Measurements from ENCODE around the gene RTL1. TPM values are rescaled to one million over a fixed set of nuclear protein-coding genes. Genes with fewer than 3 reads are reported as not detected.

RTL1 gene
- not detected for total RNA-seq

DNA sequence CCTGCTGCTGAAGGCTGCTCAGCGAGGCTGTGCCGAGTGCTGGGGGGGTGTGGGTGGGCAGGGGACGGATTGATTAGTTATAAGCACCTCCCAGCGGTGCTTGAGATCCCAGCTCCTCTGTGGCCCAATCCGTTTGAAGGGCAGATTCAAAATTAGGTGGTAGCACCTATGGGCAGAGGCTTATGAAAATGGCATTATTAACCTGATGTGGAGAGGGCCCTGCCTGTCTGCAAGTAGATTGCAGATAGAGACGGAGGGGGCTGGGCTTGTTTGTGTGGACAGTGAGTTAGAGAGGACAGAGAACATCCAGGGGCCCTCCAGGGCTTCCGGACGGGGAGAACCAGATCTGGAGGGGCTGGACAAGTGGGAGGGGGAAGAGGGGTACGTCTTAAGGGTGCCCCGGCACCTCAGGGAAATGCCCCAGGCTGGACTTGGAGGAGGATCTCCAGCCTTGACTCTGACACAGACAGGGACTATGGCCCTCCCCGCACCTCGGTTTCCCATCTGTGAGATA, at the start of gene RTL1:
TSS of gene RTL1 (minus strand) at position 51 of the 514 bp plus-strand sequence. CDS start 18,934 bp downstream, outside the sequence.
- ChIA-PET CTCF (no interaction called here), POLR2A (no interaction called here)
- Mint-ChIP-seq H3K4me1 (ENCODE audit: low read depth) (no peaks in the 10 kb centered on the region), H3K27me3 (peaks cover 47% of the 10 kb centered on the region), H3K36me3 (no peaks in the 10 kb centered on the region), H3K27ac (no peak within 1 kb of the TSS), H3K9me3 (no peaks in the 10 kb centered on the region), H3K4me3 (no peak within 1 kb of the TSS)
- no peak for DNase-seq
- intact Hi-C loops (cut with micrococcal nuclease), result no loop called here

DNA sequence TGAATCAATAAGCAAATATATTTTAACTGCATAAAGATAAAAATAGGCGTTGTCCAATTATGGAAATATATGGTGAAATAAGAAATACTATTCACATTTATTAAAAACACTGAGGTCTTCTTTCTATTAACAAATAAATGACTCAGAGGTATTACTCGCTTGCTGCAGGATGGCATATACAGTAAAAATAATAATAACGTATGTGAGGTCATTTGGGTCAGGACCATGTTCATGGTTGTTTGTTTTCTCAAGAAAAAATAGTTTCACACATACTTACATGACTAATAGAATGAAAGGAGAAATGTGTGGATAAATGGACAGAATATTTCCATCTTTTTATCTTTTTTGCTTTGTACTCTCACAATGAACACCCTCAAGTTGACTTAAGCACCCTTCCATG, 46.5 kb upstream of the RTL1 start:
- Mint-ChIP-seq H3K9me3 (no peaks in the 10 kb centered on the region), H3K27ac (no peak overlapping the region), H3K4me1 (ENCODE audit: low read depth) (no peaks in the 10 kb centered on the region), H3K4me3 (no peak overlapping the region), H3K36me3 (no peaks in the 10 kb centered on the region), H3K27me3 (peaks cover 9% of the 10 kb centered on the region)
- ChIA-PET POLR2A (no interaction called here), CTCF (no interaction called here)
- no peak for DNase-seq
- intact Hi-C loops (cut with micrococcal nuclease), result no loop called here

DNA sequence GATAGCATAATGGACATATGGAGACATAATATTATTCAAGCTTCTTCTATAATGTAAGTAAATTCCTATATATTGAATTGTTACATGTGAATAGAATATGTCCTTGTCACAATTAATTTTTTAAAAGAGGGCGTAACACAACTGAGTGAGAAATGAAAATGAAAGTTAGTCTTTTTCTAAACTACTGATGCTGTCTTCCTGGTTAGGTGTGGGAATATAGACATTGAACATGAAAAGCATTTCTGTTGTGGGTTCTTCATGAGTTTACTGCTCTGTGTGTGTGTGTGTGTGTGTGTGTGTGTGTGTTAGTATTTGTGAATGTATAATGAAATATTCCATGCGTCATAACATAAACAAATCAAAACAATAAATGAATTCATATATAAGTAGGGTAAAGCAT, 40.5 kb upstream of the RTL1 start:
- no peaks in the 10 kb centered on the region for H3K36me3 Mint-ChIP-seq
- no peak overlapping the region for H3K4me3 Mint-ChIP-seq
- no peak for DNase-seq
- H3K9me3 Mint-ChIP-seq, result no peaks in the 10 kb centered on the region
- peaks cover 6% of the 10 kb centered on the region for H3K27me3 Mint-ChIP-seq
- POLR2A ChIA-PET, result no interaction called here
- H3K4me1 Mint-ChIP-seq (ENCODE audit: low read depth), result no peaks in the 10 kb centered on the region
- intact Hi-C loops (cut with micrococcal nuclease), result no loop called here
- no peak overlapping the region for H3K27ac Mint-ChIP-seq
- CTCF ChIA-PET, result no interaction called here

- CTCF ChIA-PET, result no interaction called here
- POLR2A ChIA-PET, result no interaction called here
- Mint-ChIP-seq H3K27me3 (peaks cover 12% of the 10 kb centered on the region), H3K9me3 (peaks cover 7% of the 10 kb centered on the region), H3K27ac (no peak overlapping the region), H3K4me1 (ENCODE audit: low read depth) (no peaks in the 10 kb centered on the region), H3K4me3 (no peak overlapping the region), H3K36me3 (peaks cover 2% of the 10 kb centered on the region)
- no peak for DNase-seq
- intact Hi-C loops (cut with micrococcal nuclease), result no loop called here
These were observed 26.7 kb upstream of the RTL1 start for GRCh38 chr14:100930270-100930669.

GRCh38 chr14:100915560-100915959, 12.0 kb upstream of the RTL1 start:
- no peaks in the 10 kb centered on the region for H3K4me1 Mint-ChIP-seq (ENCODE audit: low read depth)
- H3K36me3 Mint-ChIP-seq, result no peaks in the 10 kb centered on the region
- H3K4me3 Mint-ChIP-seq, result no peak overlapping the region
- CTCF ChIA-PET, result no interaction called here
- DNase-seq, result no peak
- no peak overlapping the region for H3K27ac Mint-ChIP-seq
- no peaks in the 10 kb centered on the region for H3K9me3 Mint-ChIP-seq
- H3K27me3 Mint-ChIP-seq, result peaks cover 12% of the 10 kb centered on the region
- intact Hi-C loops (cut with micrococcal nuclease), result no loop called here
- POLR2A ChIA-PET, result no interaction called here

GRCh38 chr14:100914597-100915021, 11.1 kb upstream of the RTL1 start:
- ChIA-PET CTCF (no interaction called here), POLR2A (no interaction called here)
- DNase-seq, result no peak

GRCh38 chr14:100911665-100912316, 8.3 kb upstream of the RTL1 start:
- Mint-ChIP-seq H3K27me3 (peaks cover 11% of the 10 kb centered on the region), H3K4me1 (ENCODE audit: low read depth) (no peaks in the 10 kb centered on the region), H3K9me3 (no peaks in the 10 kb centered on the region), H3K36me3 (no peaks in the 10 kb centered on the region), H3K4me3 (no peak overlapping the region), H3K27ac (no peak overlapping the region)
- CTCF ChIA-PET, result no interaction called here
- DNase-seq, result no peak
- POLR2A ChIA-PET, result no interaction called here
- intact Hi-C loops (cut with micrococcal nuclease), result no loop called here

More at GRCh38 chr14:100914597-100915021, 11.1 kb upstream of the RTL1 start:
- Mint-ChIP-seq H3K27ac (no peak overlapping the region), H3K9me3 (no peaks in the 10 kb centered on the region), H3K4me1 (ENCODE audit: low read depth) (no peaks in the 10 kb centered on the region), H3K4me3 (no peak overlapping the region), H3K27me3 (peaks cover 10% of the 10 kb centered on the region), H3K36me3 (no peaks in the 10 kb centered on the region)
- intact Hi-C loops (cut with micrococcal nuclease), result no loop called here

- no peak overlapping the region for H3K4me3 Mint-ChIP-seq
- ChIA-PET CTCF (no interaction called here), POLR2A (no interaction called here)
- H3K9me3 Mint-ChIP-seq, result no peaks in the 10 kb centered on the region
- no peak for DNase-seq
- no peaks in the 10 kb centered on the region for H3K36me3 Mint-ChIP-seq
- H3K4me1 Mint-ChIP-seq (ENCODE audit: low read depth), result no peaks in the 10 kb centered on the region
- no peak overlapping the region for H3K27ac Mint-ChIP-seq
- peaks cover 12% of the 10 kb centered on the region for H3K27me3 Mint-ChIP-seq
- intact Hi-C loops (cut with micrococcal nuclease), result no loop called here
These were observed 7.6 kb upstream of the RTL1 start for GRCh38 chr14:100910888-100911664.

- H3K9me3 Mint-ChIP-seq, result no peaks in the 10 kb centered on the region
- no peak overlapping the region for H3K27ac Mint-ChIP-seq
- ChIA-PET CTCF (no interaction called here), POLR2A (no interaction called here)
- H3K36me3 Mint-ChIP-seq, result no peaks in the 10 kb centered on the region
- H3K27me3 Mint-ChIP-seq, result peaks cover 11% of the 10 kb centered on the region
- no peak overlapping the region for H3K4me3 Mint-ChIP-seq
- no peaks in the 10 kb centered on the region for H3K4me1 Mint-ChIP-seq (ENCODE audit: low read depth)
- intact Hi-C loops (cut with micrococcal nuclease), result loop anchor here (5.0 kb wide), 1 partner anchor 718 kb away; no protein-coding TSS in a partner anchor
- DNase-seq, result no peak
These were observed 5.9 kb upstream of the RTL1 start for GRCh38 chr14:100909439-100909838.

GRCh38 chr14:100907240-100907639, 3.7 kb upstream of the RTL1 start:
- no peaks in the 10 kb centered on the region for H3K4me1 Mint-ChIP-seq (ENCODE audit: low read depth)
- POLR2A ChIA-PET, result no interaction called here
- intact Hi-C loops (cut with micrococcal nuclease), result loop anchor here (5.0 kb wide), 1 partner anchor 720 kb away; no protein-coding TSS in a partner anchor
- no peaks in the 10 kb centered on the region for H3K9me3 Mint-ChIP-seq
- H3K27me3 Mint-ChIP-seq, result peaks cover 20% of the 10 kb centered on the region
- CTCF ChIA-PET, result no interaction called here
- H3K27ac Mint-ChIP-seq, result no peak overlapping the region
- H3K36me3 Mint-ChIP-seq, result no peaks in the 10 kb centered on the region
- DNase-seq, result no peak
- H3K4me3 Mint-ChIP-seq, result no peak overlapping the region

DNA sequence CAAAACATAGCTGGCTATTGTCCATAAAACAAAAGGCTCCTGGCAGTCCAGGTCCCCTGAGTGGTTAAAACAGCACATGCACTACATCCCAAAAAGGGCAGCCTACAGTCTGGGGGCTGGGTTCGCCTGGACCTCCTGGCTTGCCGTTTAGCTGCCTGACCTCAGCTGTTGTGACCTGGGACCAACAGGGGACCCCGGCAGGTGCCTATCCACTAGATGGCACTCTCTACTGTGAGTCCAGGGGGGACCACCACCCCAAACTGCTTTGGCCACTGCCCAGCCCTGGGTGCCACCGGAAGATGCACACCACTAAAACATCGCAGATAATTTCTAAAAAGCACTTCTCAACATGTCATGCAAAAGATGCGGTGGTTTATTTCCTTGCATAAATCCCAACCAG, 2.9 kb upstream of the RTL1 start:
- H3K4me1 Mint-ChIP-seq (ENCODE audit: low read depth), result no peaks in the 10 kb centered on the region
- H3K27ac Mint-ChIP-seq, result no peak overlapping the region
- peaks cover 26% of the 10 kb centered on the region for H3K27me3 Mint-ChIP-seq
- intact Hi-C loops (cut with micrococcal nuclease), result loop anchor here (5.0 kb wide), 1 partner anchor 721 kb away; no protein-coding TSS in a partner anchor
- no peak overlapping the region for H3K4me3 Mint-ChIP-seq
- DNase-seq, result no peak
- H3K9me3 Mint-ChIP-seq, result no peaks in the 10 kb centered on the region
- ChIA-PET POLR2A (no interaction called here), CTCF (no interaction called here)
- H3K36me3 Mint-ChIP-seq, result no peaks in the 10 kb centered on the region

GRCh38 chr14:100905166-100905565, 1.6 kb upstream of the RTL1 start:
- intact Hi-C loops (cut with micrococcal nuclease), result loop anchor here (5.0 kb wide), 1 partner anchor 722 kb away; no protein-coding TSS in a partner anchor
- DNase-seq, result no peak
- ChIA-PET CTCF (no interaction called here), POLR2A (no interaction called here)
- no peaks in the 10 kb centered on the region for H3K36me3 Mint-ChIP-seq
- peaks cover 36% of the 10 kb centered on the region for H3K27me3 Mint-ChIP-seq
- H3K9me3 Mint-ChIP-seq, result no peaks in the 10 kb centered on the region
- no peaks in the 10 kb centered on the region for H3K4me1 Mint-ChIP-seq (ENCODE audit: low read depth)
- no peak overlapping the region for H3K4me3 Mint-ChIP-seq
- H3K27ac Mint-ChIP-seq, result no peak overlapping the region
